GM04504 (cell line): ENCODE results near the gene GNG7.
"Not testable (repeated sequence)": the region's sequence is repeated elsewhere in the genome, so short reads cannot be mapped to it uniquely, and the experiment has no call there.

ENCODE experiments used
- DNase-seq: peaks from one replicate; pipeline ENCODE4 v3.0.0-alpha.2; 2012; ENCODE audit warnings: low read depth

Gene GNG7

GRCh38 chr19:2533686-2534422 lies 168.6 kb downstream of the GNG7 start:
- DNase-seq = no peak

DNA sequence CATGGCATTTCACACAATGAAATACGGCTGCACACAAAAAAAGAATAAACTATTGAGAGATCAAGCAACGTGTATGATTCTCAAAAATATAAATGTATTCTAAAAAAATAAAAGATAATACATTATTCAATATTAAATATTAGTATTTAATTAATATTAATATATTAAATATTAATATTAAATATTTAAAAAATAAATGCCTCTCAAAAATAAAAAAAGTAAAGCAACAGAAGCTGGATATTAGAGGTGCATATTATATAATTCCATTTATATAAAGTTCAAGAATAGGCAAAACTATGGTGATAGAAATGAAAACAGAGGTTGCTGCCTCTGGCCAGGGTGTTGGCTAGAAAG lies 169.4 kb downstream of the GNG7 start:
- no peak for DNase-seq

DNA sequence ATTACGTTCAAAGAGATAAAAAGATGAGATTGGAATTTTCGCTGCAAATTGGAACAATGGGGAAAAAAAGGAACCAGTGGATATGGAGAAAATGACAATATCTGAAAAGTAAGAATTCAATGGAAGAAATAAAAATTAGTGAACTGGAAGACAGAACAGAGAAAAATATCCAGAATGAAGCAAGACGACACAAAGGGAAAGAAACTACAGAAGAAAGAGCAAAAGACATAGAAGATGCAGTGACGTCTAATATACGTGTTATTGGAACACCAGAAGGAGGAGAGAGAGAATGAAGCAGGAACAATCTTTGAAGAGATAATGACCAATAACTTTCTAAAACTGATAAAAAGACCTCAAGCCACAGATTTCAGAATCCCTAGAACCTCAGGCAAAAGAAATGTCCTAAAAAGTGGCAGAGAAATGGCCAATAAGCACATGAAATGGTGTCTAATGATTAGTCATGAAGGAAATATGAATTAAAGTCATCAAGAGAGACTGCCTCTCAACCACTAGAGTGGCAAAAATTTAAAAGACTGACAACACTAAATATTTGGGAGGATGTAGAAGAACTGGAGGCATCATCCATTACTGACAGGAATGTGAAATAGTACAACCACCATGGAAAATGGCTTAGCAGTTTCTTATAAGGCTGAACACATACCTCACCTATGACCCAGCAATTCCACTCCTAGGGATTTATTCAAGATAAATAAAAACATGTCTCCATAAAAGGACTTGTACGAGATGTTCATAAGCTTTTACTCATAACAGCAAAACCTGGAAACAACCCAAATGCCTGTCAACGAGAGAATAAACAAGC lies 170.0 kb downstream of the GNG7 start:
- peak; percentile 83 for DNase-seq

DNA sequence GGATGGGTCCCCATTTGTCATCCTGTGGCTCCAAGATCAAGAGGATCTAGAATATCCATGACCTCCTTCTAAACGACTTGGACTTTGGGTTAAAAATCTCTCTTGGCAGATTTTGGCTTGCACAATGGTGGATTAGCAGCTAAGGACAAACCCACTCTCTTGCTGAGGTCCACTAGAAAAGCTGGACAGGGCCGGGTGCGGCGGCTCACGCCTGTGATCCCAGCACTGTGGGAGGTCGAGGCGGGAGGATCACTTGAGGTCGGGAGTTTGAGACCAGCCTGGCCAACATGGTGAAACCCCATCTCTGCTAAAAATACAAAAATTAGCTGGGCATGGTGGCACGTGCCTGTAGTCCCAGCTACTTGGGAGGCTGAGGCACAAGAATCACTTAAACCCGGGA lies 172.6 kb downstream of the GNG7 start:
- DNase-seq = not testable (repeated sequence)

GRCh38 chr19:2529473-2529918 lies 173.0 kb downstream of the GNG7 start:
- DNase-seq = peak; percentile 98

DNA sequence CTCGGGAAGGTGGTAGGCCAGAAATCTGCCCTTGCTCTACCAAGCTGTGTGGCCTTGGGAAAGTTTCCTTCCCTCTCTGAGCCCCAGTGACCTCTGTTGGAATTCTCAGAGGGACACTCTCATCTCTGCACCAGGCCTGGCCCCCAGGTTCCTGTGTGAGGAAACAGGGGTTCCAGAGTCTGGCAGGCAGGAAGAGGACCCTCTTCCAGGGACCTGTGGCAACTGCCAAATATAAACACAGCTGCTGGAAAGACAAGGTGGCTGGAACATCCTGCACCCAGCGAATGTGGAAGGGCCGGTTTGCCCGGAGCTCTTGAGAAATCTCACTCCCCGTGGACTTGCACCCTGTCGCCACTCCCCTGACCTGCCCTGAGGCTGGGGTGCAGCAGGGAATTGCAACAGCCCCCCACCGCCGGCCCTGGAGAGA lies 173.8 kb downstream of the GNG7 start:
- no peak for DNase-seq

GRCh38 chr19:2527686-2528085 lies 174.8 kb downstream of the GNG7 start:
- no peak for DNase-seq

GRCh38 chr19:2527171-2527570 lies 175.3 kb downstream of the GNG7 start:
- no peak for DNase-seq

DNA sequence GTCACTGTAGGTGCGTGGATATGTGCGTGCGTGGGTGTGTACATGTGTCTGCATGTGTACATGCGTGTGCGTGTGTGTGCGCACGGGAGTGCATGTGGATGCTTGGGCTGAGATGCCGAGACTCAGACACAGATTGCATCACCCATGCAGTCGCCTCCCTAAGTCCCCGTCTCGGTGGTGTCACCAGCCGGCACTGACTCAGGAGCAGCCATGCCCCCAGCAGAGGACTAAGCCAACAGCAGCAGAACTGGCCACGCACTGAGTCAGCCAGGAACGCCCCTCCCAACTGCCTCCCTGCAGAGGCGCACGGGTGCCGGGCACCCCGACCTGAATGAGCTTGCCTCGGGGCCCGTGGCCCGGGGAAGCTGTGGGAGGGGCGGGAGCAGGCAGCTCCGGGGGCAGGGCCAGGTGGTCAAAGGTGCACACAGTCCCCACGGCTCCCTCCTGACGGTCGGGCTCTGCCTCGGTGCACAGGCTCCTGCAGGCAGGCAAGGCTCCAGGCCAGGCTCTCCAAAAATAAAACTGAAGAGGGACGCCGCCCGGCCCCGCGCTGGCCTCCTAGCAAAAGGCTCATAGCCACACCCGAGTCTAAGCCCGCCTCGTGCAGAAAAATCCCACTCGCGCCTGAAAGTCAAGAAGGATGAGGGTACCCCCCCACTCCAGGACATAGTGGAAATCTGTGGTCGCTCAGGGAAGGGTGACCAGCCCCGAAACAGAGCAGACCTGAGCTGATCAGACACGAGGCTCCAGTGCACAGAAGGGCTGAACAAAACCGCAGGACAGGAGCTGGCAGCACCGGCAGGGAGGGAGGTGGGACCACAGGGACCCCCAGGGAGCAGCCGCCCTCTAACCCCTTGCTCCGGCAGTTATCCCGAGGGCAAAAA lies 177.4 kb downstream of the GNG7 start:
- no peak for DNase-seq

- no peak for DNase-seq
These were observed 178.1 kb downstream of the GNG7 start for GRCh38 chr19:2524361-2524839.

DNA sequence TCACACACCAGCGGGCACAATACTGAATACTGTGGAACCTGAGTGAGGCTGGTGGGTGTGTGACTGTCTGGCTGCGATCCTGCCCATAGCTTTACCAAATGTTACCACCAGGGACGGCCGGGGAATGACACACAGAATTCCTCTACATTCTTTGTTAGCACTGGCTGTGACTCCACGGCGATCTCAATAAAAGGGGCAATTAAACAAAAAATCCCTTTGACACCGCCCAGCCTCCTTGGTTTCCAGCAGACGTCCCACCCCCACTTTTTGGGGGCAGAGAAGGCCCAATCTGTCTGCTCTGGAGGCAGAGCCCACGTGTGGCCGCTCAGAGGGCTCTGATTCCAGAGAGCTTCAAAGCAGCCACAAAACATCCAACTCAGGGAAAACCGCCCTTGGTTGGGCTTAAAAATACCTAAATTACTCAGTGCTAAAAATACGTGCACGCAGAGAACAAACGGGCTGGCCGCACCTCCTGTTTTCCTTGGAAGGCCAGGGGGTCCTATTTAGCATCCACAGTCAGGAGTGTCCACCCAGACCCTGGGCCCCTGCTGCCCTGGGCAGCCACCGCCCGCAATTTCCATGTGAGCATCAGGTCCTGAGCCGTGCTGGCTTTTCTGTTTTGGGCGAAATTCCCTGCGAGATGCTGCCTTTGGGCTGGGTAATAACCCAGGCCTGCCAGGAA lies 178.7 kb downstream of the GNG7 start:
- DNase-seq = no peak

- DNase-seq = no peak
These were observed 183.0 kb downstream of the GNG7 start for GRCh38 chr19:2519482-2519881.

DNA sequence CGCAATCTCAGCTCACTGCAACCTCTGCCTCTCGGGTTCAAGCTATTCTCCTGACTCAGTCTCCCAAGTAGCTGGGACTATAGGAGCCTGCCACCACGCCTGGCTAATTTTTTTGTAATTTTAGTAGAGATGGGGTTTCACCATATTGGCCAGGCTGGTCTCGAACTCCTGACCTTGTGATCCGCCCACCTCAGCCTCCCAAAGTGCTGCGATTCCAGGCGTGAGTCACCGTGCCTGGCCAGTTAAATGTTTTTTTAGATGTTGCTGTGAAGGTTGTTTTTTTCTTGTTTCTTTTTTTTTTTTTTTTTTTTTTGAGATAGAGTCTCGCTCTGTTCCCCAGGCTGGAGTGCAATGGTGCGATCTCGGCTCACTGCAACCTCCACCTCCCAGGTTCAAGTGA lies 183.6 kb downstream of the GNG7 start:
- DNase-seq = not testable (repeated sequence)

DNA sequence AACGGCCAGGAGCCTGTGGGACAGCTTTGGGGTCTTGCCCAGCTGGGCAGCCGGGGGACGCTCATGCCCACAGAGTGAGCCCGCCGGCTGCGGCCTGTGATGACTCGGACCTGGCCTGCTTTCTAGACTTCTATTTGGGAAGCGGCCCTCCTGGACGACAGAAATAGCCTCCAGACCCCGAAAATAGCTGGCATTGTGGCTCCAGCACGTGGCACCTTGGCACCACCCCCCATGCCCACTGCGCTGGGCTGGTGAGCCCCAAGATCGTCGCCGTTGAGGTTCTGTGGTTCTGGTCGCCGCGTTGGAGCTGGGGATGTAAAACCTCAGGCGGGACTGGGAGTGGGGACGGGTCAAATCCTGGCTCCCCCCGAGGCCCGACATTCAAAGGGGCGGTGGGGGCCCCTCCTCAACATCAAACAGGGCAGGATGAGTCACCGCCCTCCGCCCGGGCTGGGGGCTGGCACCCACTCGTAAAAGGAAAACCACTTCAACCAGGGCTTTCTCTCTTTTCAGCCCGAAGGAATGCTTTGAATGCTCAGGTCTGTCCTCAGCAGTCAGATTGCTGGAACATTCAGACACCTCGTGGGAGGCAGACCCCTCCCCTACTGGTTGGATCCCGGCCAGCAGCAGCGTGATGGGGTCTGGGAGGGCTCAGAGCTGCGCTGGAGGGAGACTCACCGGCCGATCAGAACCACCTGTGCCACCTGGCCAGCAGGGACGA lies 184.5 kb downstream of the GNG7 start:
- DNase-seq = no peak

- DNase-seq = no peak
These were observed 185.8 kb downstream of the GNG7 start for GRCh38 chr19:2516727-2517126.

GRCh38 chr19:2514981-2515518 lies 187.4 kb downstream of the GNG7 start:
- no peak for DNase-seq

- no peak for DNase-seq
These were observed 189.7 kb downstream of the GNG7 start for GRCh38 chr19:2512523-2513431.

- DNase-seq = no peak
These were observed 190.5 kb downstream of the GNG7 start for GRCh38 chr19:2511991-2512390.

DNA sequence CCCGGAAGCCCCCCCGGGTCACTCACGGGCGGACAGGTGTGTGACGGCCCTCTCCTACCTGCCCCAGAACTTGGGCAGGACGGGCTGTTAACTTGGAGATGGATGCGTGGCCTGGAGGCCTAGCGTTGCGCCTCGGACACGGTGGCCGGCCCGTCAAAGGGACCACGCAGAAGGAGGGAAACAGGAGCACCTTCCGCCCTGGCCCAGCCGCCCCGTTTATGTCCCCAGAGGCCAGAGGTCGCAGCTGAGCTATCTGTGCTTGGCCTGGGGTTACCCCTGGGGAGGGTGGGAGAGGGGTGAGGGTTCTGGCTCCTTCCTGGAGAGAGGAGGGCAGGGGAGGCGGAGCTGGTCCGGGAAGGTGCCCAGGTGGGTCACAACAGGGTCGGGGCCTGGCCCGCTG lies 190.9 kb downstream of the GNG7 start:
- DNase-seq = no peak

GRCh38 chr19:2509096-2509495 lies 193.4 kb downstream of the GNG7 start:
- DNase-seq = no peak
